ENCODE results near the gene UBE2E1.

- no peak for TF ChIP-seq CTCF (IDR thresholded peaks at IDR 0.05)
- TF ChIP-seq POLR2A (IDR thresholded peaks at IDR 0.05) = no peak
Observed at GRCh38 chr3:23764407-23764806, 41.3 kb upstream of the UBE2E1 start.
